ENCODE results near the gene UROC1. TPM values are rescaled to one million over a fixed set of nuclear protein-coding genes. Genes with fewer than 3 reads are reported as not detected.

UROC1 gene
- polyA plus RNA-seq, 1 of the 3 experiments (the other 2 are of a cell fraction), result not detected

DNA sequence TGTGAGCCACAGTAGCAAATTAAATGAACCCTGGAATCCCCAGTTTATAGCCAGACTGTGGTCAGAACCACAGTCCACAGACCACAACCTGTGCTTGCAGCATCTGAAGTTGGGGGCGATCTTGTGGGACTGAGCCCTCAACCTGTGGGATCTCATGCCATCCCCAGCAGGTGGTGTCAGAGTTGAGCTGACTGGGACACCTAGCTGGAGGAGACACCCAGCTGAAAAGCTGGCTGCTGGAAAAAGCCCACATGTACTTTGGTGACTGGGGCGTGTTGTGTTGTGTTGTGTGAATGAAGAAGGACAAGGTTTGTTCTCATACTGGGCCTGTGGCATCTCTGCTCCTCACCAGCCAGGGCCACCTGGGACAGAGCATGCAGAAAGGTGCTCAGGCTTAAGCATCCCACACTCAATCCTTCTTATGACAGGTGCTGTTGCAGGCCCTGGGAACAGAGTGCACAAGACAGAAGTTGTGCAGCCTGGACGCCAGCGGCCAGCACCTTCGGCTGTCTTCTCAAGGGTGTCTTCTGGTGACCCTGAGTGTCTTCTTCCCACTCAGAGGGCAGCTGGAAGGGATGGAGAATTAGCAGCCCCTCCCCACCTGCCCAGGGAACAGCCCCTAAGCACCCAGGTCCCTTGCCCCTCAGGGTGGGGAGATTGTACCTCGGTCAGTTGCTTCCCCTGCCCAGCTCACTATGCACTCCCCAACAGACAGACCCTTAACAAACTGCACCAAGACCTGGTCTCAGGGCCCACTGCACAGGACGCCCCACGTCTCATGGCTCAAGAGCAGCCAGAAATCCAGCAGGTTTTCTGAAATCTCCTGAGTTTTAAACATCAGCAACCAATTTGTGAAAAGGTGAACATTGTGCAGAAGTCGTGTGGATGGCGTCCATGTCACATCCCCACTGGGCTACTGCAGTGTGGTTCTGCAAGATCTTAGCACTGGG, 2.2 kb upstream of the UROC1 start:
- DNase-seq, result no peak
- H3K4me1 ChIP-seq (ENCODE audit: control insufficient read depth in 1 of 2, insufficient read depth in 2 of 2, low read depth in 1 of 2, low read length in 1 of 2), result peaks cover 0 to 17% of the 10 kb centered on the region in 2 experiments; a peak in 1 of 4 replicates
- 62% methylated on average over 10 of the region's 10 CpGs for WGBS (ENCODE audit: low lambda C conversion rate)
- H3K27me3 ChIP-seq (ENCODE audit: insufficient read depth), result no peaks in the 10 kb centered on the region; the same call in 1 of the 2 replicates
- POLR2A ChIA-PET, result no interaction called here
- no peaks in the 10 kb centered on the region for H3F3A ChIP-seq (replicated peaks; ENCODE audit: insufficient read depth)
- CTCF ChIA-PET, result interaction anchor here (1.0 to 1.2 kb wide), 2 partner anchors 160 to 385 kb away, joined by 3 read pairs; no protein-coding TSS in a partner anchor
- no peak for TF ChIP-seq FOSL2 (IDR thresholded peaks at IDR 0.05; ENCODE audit: borderline replicate concordance, low read depth)
- TF ChIP-seq JUND (IDR thresholded peaks at IDR 0.05), result no peak
- TF ChIP-seq RXRA (IDR thresholded peaks at IDR 0.05; ENCODE audit: borderline replicate concordance, low read depth), result no peak
- no peak for TF ChIP-seq EP300 (IDR thresholded peaks at IDR 0.05; ENCODE audit: borderline replicate concordance in 1 of 2, low read depth in 1 of 2, low read length in 1 of 2)
- no peak for TF ChIP-seq SIN3A (IDR thresholded peaks at IDR 0.05; ENCODE audit: borderline replicate concordance, low read depth, low read length)
- TF ChIP-seq, protein P1, sequence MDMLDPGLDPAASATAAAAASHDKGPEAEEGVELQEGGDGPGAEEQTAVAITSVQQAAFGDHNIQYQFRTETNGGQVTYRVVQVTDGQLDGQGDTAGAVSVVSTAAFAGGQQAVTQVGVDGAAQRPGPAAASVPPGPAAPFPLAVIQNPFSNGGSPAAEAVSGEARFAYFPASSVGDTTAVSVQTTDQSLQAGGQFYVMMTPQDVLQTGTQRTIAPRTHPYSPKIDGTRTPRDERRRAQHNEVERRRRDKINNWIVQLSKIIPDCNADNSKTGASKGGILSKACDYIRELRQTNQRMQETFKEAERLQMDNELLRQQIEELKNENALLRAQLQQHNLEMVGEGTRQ (IDR thresholded peaks at IDR 0.05; ENCODE audit: borderline replicate concordance, low read depth, low read length), result no peak
- TF ChIP-seq SMC3 (IDR thresholded peaks at IDR 0.05; ENCODE audit: low read depth, low read length), result no peak
- no peak for TF ChIP-seq TAF1 (IDR thresholded peaks at IDR 0.05; ENCODE audit: borderline replicate concordance, low read depth, low read length)
- TF ChIP-seq, protein P2, sequence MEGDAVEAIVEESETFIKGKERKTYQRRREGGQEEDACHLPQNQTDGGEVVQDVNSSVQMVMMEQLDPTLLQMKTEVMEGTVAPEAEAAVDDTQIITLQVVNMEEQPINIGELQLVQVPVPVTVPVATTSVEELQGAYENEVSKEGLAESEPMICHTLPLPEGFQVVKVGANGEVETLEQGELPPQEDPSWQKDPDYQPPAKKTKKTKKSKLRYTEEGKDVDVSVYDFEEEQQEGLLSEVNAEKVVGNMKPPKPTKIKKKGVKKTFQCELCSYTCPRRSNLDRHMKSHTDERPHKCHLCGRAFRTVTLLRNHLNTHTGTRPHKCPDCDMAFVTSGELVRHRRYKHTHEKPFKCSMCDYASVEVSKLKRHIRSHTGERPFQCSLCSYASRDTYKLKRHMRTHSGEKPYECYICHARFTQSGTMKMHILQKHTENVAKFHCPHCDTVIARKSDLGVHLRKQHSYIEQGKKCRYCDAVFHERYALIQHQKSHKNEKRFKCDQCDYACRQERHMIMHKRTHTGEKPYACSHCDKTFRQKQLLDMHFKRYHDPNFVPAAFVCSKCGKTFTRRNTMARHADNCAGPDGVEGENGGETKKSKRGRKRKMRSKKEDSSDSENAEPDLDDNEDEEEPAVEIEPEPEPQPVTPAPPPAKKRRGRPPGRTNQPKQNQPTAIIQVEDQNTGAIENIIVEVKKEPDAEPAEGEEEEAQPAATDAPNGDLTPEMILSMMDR (IDR thresholded peaks at IDR 0.05), result no peak
- TF ChIP-seq CHD2 (IDR thresholded peaks at IDR 0.05; ENCODE audit: low read length, partially characterized antibody), result no peak
- TF ChIP-seq RCOR1 (IDR thresholded peaks at IDR 0.05; ENCODE audit: low read length), result no peak
- no peak for TF ChIP-seq RAD21 (IDR thresholded peaks at IDR 0.05; ENCODE audit: low read length)
- no peak for TF ChIP-seq TEAD4 (IDR thresholded peaks at IDR 0.05; ENCODE audit: borderline replicate concordance, insufficient read depth)
- TF ChIP-seq, protein P3, sequence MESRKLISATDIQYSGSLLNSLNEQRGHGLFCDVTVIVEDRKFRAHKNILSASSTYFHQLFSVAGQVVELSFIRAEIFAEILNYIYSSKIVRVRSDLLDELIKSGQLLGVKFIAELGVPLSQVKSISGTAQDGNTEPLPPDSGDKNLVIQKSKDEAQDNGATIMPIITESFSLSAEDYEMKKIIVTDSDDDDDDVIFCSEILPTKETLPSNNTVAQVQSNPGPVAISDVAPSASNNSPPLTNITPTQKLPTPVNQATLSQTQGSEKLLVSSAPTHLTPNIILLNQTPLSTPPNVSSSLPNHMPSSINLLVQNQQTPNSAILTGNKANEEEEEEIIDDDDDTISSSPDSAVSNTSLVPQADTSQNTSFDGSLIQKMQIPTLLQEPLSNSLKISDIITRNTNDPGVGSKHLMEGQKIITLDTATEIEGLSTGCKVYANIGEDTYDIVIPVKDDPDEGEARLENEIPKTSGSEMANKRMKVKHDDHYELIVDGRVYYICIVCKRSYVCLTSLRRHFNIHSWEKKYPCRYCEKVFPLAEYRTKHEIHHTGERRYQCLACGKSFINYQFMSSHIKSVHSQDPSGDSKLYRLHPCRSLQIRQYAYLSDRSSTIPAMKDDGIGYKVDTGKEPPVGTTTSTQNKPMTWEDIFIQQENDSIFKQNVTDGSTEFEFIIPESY (IDR thresholded peaks at IDR 0.05; ENCODE audit: borderline replicate concordance, low read depth), result no peak
- TF ChIP-seq, protein P4, sequence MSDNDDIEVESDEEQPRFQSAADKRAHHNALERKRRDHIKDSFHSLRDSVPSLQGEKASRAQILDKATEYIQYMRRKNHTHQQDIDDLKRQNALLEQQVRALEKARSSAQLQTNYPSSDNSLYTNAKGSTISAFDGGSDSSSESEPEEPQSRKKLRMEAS (IDR thresholded peaks at IDR 0.05; ENCODE audit: low read depth), result no peak
- no peaks in the 10 kb centered on the region for H3K9me2 ChIP-seq
- no peak overlapping the region for H3K4me3 ChIP-seq (ENCODE audit: low read depth in 2 of 2, low read length in 1 of 2)
- H3K36me3 ChIP-seq (replicated peaks in 1 of 2; ENCODE audit: control insufficient read depth in 1 of 2, insufficient read depth in 2 of 2, low read length in 1 of 2), result no peaks in the 10 kb centered on the region
- H3K27ac ChIP-seq (ENCODE audit: low read depth in 2 of 2, low read length in 1 of 2), result no peak overlapping the region
- no peaks in the 10 kb centered on the region for H3K9me3 ChIP-seq
- H4K20me1 ChIP-seq (ENCODE audit: insufficient read depth), result no peaks in the 10 kb centered on the region
- H2AFZ ChIP-seq (ENCODE audit: low read depth), result no peak overlapping the region
- H3K79me2 ChIP-seq (ENCODE audit: insufficient read depth), result no peaks in the 10 kb centered on the region
- no peak overlapping the region for H3K4me2 ChIP-seq
- no peak overlapping the region for H3K9ac ChIP-seq
